RPMI8226 (cell line): ENCODE results near the gene LGALSL.
A peak's percentile ranks its signal among the peaks of the same experiment; 100 is the strongest.

ENCODE experiments used
- DNase-seq: peaks from one replicate; pipeline ENCODE4 v3.0.0-alpha.2; 2015

LGALSL gene

DNA sequence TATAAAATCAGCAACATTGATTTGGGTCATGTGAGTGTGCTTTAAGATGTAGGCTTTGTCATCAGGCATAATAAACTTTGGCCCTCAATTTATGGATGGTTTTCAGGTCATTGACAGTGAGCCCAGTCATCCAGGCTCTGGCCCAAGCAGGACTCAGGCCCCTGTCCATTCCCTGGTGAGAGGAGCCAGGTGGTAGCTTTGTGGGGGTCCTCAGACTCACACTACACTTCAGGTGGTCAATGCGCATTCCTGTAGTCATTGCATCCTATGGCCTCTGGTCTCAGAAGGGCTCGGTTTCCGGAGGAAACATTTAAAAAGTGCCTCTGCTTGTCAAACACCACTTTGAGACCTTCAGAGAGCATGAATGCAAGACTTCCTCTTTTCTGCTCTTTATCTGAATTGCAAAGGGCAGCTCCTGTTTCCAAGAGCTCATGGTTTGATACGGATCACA lies 20.2 kb downstream of the LGALSL start:
- DNase-seq, result no peak

- DNase-seq, result no peak
Measured at GRCh38 chr2:64474636-64475035, 20.7 kb downstream of the LGALSL start.

GRCh38 chr2:64477037-64477436 lies 23.1 kb downstream of the LGALSL start:
- no peak for DNase-seq

- peak; percentile 66 for DNase-seq
Measured at GRCh38 chr2:64477979-64478378, 24.0 kb downstream of the LGALSL start.

- no peak for DNase-seq
Measured at GRCh38 chr2:64478502-64479230, 24.7 kb downstream of the LGALSL start.

DNA sequence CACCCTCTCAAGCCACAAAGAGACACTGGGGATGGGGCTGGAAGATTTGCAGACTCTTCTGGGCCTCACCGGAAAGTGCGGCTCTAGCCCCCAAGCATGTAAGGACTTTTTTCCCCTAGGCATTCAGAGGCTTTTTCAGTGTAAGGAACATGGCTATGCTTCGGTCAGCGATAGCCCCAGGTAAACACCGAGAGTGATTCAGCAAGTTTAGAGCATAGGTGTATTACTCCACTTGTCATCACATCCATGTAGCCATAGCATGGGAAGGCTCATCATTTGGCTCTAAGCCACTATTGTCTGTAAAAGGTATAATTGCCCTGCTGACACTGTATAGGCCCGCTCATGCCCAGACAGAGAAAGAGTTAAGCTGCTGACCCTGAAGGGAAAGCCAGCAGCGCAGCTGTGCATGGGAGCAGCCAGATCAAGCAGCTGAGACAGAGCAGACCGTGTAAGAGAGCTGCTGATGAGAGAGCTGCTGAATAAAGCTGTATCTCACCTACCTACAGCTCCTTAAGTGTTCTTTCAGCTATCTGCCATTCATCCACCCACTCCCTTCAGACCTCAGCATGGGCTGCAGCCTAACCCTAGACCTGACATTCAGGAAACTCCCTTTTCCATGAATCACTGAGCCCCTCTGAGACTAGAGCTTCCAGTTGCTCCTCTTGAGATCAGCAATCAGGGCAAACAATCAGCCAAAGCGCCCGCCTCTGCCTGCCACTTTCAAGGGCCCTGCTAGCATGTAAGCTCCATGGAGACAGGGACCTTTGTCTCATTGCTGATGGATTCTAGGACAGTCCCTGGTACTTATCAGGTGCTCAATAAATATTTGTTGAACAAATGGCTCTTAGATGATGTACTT lies 25.5 kb downstream of the LGALSL start:
- DNase-seq, result no peak

DNA sequence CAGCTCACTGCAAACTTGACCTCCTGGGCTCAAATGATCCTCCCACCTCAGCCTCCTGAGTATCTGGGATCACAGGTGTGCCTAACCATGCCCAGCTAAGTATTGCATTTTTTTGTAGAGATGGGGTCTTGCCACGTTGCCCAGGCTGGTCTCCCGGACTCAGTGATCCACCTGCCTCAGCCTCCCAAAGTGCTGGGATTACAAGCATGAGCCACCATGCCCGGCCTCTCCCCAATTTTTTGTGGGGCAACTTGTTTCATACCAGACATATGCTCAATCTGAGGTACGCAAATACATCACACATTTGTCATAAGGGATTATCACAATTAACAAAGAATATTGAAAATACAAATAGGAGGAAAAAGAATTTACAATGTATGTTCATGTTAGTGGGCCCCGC lies 27.7 kb downstream of the LGALSL start:
- DNase-seq, result no peak

GRCh38 chr2:64482243-64482642 lies 28.3 kb downstream of the LGALSL start:
- DNase-seq, result peak; percentile 46

DNA sequence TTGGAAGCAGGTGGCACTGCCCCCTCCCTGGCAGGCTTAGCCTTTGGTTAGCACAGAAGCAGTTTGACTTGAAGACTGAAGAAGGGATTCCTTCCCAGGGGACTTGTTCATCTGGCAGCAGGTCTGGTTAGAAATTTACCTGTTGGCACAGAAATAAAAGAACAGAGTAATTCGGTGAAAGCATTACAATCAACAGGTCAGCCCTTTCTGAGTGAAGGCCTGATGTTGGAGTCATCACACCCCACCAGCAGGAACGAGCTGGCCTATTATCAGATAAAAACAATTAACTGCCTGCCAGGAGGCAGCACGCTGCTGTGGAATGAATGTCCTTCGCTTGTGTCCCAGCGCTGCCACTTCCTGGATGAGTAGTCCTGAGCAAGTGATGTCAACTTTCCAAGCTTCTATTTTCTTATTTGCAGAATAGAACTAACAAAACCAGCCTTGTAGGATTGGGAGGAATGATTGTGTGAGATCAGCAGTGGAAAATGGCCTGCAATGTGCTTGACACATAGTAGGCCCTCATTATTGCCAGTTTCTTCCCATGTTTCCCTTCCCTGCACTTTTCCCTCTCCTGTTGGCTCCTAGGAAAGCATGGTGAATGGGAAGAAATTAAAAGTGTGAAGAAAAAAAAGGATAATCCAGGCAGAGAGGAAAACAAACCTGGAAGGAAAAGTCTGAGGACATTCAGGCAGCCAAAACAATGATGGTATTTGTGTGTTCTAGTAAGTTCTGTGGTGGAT lies 29.0 kb downstream of the LGALSL start:
- no peak for DNase-seq

GRCh38 chr2:64485331-64485730 lies 31.4 kb downstream of the LGALSL start:
- no peak for DNase-seq

GRCh38 chr2:64485961-64486360 lies 32.0 kb downstream of the LGALSL start:
- peak; percentile 84 for DNase-seq

- peak; percentile 93 for DNase-seq
Measured at GRCh38 chr2:64487256-64488049, 33.5 kb downstream of the LGALSL start.

DNA sequence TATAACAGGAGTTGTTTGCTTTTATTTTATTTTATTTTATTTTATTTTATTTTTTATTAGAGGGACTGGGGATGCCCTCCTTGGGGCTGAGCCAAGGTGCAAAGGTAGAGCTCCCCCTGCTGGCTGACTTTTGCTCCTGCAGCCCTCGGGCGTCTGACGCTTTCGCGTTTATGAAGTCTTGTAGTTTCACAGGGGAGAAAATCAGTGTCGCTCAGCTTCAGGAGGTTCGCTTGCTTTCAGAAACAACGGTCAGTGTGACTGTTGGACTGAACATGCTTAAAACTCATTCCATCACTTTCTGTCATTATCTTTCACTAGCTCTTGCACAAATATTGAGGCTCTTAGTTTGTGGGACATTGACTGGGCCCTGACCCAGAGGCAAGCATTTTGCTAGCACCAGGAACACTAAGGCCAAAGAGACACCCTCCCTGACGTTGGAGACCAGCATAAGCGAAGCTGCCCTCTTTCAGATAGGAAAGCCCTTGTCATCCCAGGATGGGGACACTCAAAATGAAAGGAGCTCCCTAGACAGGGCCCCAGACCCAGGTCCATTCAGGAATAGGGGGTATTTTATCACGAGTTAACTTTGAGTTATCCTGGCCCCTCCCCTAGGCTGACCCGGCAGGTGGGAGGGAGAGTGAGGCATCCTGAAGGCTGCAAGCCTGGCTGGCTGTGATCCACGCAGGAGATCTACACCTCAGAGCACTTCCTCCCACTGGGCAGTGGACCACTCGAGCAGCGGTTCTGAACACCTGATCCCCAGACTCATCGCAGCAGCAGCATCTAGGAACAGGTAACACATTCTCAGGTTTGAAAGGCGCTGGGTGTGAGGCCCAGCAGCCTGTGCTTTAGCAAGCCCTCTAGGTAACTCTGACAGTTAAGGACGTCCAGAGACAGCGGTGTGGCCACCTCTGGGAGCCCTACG lies 34.4 kb downstream of the LGALSL start:
- peak; percentile 82 for DNase-seq

DNA sequence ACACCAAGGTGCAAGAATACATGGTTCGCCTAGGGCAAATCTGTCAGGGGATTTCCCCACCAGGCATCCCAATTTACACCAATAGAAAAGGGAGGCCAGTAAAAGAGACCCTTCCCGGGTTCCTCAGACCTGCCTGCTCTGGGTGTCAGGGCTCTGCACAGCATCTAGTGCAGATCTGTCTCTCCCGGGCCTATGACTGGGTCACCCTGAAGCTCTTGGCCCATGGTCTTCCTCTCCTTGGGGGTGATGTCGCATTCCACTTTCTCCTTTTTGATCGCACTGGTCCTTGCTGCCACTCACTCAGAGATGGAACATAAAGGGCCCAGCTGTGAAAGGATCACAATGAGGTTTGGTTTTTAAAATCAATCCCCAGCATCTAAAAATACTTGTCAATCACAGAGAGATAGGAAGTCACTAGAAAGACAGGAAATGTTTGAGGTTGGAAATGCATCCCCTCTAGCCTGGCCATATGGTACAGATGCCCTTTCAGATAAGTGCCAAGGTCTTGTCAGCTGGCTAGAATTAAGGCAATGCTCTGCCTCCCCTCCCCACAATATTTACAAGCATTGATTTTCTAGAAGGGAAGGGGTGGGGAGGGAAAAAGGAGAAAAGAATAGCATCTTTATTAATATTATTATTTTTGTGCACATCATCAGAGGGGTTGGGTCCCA lies 35.3 kb downstream of the LGALSL start:
- no peak for DNase-seq

GRCh38 chr2:64491426-64491825 lies 37.5 kb downstream of the LGALSL start:
- DNase-seq, result no peak

- no peak for DNase-seq
Measured at GRCh38 chr2:64492272-64492671, 38.3 kb downstream of the LGALSL start.

DNA sequence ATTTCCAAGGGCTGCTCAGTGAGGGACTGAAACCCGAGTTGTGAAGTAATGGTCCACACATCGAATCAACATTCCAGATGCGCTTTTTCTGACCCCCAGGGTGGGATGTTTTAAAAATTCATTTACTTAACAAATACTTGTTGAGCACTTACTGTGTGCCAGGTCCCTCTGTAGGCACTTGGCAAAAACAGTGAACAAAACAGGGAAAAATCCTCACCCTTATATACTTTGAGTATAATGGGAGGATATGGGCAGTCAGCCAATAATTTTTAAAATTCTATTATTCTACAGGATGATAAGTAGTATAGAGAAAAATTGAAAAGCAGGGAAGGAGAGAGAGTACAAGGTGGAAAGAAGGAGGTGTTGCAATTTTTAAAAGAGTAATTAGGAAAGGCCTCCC lies 38.9 kb downstream of the LGALSL start:
- no peak for DNase-seq

GRCh38 chr2:64493788-64494187 lies 39.8 kb downstream of the LGALSL start:
- DNase-seq, result no peak

GRCh38 chr2:64498438-64498837 lies 44.5 kb downstream of the LGALSL start:
- DNase-seq, result no peak

- no peak for DNase-seq
Measured at GRCh38 chr2:64500549-64500948, 46.6 kb downstream of the LGALSL start.

GRCh38 chr2:64501946-64502345 lies 48.0 kb downstream of the LGALSL start:
- DNase-seq, result no peak
